ENCODE data around the gene BCL2L1.

Gene BCL2L1

DNA sequence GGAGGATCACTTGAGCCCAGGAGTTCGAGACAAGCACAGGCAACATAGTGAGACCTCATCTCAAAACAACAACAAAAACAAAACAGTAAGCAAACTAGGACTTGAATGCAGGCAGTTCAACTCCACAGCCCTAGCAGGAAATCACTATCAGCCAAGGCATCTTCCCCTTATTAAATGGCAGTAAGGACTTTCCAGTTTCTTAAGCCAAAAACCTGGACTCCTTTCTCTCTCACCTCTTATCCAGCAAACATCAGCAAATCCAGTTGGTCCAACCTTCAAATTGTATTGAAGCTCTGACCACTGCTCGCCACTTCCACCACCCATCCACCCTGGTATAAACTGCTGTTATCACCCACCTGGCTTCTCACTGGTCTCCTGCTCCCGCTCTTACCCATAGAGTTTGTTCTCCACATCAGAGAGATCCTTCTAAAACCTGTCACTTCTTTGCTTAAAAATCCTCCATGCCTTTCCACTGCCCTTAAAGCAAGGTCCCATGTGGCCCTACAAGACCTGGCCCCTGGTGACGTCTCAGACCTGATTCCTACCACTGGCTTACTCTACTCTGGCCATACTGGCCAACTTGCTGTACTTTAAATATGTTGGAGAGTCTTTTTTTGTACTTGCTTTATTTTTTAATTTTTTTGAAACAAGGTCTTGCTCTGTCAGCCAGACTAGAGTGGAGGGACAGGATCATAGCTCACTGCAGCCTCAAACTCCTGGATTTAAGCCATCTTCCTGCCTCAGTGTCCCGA is 27.6 kb downstream of the BCL2L1 start:
- TF ChIP-seq, protein P1, sequence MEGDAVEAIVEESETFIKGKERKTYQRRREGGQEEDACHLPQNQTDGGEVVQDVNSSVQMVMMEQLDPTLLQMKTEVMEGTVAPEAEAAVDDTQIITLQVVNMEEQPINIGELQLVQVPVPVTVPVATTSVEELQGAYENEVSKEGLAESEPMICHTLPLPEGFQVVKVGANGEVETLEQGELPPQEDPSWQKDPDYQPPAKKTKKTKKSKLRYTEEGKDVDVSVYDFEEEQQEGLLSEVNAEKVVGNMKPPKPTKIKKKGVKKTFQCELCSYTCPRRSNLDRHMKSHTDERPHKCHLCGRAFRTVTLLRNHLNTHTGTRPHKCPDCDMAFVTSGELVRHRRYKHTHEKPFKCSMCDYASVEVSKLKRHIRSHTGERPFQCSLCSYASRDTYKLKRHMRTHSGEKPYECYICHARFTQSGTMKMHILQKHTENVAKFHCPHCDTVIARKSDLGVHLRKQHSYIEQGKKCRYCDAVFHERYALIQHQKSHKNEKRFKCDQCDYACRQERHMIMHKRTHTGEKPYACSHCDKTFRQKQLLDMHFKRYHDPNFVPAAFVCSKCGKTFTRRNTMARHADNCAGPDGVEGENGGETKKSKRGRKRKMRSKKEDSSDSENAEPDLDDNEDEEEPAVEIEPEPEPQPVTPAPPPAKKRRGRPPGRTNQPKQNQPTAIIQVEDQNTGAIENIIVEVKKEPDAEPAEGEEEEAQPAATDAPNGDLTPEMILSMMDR (conservative IDR thresholded peaks at IDR 0.05; ENCODE audit: low read depth, low read length) = no peak
- no peak for DNase-seq (ENCODE audit: low read depth)
- no peak overlapping the region for H3K4me3 ChIP-seq (ENCODE audit: low read length)

DNA sequence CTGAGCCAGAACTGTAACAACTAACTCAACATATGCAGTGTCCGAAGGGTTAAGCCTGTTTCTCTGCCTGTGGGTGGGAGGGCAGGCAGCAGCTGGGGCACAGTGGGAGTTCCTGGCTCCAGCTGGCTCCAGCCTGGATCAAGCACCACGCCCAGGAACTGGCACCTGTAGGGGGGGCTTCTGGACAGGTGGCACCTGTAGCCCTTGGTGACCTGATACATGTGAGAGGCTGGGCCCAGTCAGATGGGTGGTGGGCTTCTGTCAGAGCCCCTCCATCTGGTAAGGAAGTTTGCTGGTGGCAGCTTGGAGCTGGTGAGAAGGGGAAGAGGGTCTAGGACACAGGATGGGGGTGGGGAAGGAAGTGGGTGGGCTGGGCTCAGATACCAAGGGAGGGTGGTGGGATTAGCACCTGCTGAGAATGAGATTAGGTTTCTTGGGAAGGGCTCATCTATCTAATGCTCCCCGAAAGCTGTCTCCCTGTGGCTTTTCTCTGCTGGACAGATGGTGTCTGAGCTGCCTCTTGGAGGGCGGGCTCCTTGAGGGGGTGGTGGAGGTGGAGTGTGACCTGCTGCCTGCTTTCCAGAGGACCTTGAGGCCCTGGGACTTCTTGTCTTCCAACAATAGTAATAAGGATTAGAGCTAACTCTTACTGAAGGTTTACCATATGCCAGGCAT is 28.5 kb downstream of the BCL2L1 start:
- no peak for DNase-seq (ENCODE audit: low read depth)
- H3K4me3 ChIP-seq (ENCODE audit: low read length) = no peak overlapping the region
- TF ChIP-seq, protein P1 (conservative IDR thresholded peaks at IDR 0.05; ENCODE audit: low read depth, low read length) = no peak

DNA sequence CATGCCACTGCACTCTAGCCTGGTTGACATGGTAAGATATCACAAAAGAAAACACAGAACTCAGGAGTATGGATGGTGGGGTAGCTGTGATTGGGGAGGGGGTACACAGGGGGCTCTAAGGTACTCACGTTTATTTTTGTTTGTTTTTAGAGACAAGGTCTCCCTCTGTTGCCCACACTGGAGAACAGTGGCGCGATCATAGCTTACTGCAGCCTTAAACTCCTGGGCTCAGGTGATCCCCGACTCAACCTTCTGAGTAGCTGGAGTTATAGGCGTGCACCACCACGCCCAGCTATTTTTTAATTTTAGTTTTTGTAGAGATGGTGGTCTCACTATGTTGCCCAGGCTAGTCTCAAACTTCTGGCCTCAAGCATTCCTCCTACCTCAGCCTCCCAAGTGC is 29.3 kb downstream of the BCL2L1 start:
- no peak for DNase-seq (ENCODE audit: low read depth)
- TF ChIP-seq, protein P1 (conservative IDR thresholded peaks at IDR 0.05; ENCODE audit: low read depth, low read length) = no peak
- no peak overlapping the region for H3K4me3 ChIP-seq (ENCODE audit: low read length)

DNA sequence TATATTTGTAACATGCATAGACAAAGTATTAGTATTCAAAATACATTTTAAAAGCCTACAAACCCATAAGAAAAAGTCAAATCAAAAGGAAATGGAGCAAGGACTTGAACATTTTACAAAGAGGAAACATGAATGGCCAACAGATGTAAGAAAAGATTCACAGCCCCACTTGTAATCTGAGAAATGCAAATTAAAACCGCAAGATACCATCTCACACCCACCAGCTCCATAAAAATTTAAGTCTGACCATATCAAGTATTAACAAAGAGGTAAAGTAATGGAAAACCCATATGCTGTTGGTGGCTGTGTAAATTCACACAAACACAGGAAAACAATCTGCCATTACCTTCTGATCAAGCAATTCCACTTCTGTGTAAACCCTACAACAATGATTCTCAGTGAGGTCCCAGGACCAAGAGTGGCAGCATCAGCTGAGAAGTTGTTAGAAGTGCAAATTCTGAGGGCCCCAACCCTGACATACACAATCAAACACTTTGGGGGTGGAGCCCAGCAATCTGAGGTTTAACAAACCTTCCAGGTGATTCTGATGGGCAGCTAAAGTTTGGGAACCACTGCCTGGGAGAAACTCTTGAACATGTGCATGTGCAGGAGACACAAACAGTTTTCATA is 30.9 kb downstream of the BCL2L1 start:
- no peak for DNase-seq (ENCODE audit: low read depth)
- TF ChIP-seq, protein P1 (conservative IDR thresholded peaks at IDR 0.05; ENCODE audit: low read depth, low read length) = no peak
- no peak overlapping the region for H3K4me3 ChIP-seq (ENCODE audit: low read length)

DNA sequence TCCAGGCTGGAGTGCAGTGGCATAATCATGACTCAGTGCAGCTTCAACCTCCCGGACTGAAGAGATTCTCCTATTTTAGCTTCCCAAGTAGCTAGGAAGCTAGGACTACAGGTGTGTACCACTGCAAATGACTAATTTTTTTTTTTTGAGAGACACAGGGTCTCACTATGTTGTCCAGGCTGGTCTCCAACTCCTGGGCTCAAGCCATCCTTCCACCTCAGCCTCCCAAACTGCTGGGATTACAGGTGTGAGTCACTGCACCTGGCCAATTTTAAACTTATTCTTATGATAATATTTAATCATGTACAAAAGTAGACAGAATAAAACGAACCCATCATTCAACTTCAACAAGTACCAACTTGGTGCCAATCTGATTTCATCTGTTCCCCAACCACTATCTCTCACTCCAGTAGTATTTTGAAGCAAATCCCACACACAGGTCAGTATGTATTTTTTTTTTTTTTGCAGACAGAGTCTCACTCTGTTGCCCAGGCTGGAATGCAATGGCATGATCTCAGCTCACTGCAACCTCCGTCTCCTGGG is 32.5 kb downstream of the BCL2L1 start:
- H3K4me3 ChIP-seq (ENCODE audit: low read length) = no peak overlapping the region
- TF ChIP-seq, protein P1 (conservative IDR thresholded peaks at IDR 0.05; ENCODE audit: low read depth, low read length) = no peak
- no peak for DNase-seq (ENCODE audit: low read depth)

DNA sequence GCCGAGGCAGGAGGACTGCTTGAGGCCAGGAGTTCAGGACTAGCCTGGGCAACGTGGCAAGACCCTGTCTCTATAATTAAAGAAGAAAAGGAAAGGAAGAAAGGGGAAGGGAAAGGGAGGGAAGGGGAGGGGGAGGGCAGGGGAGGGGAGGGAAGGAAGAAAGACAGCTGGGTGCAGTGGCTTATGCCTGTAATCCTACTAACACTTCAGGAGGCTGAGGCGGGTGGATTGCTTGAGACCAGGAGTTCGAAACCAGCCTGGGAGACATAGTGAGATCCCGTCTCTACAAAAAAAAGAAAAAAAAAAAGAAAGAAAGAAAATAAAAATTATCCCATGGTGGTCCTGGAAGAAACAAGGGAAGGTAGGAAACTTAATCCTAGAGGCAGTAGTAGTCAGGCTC is 33.5 kb downstream of the BCL2L1 start:
- TF ChIP-seq, protein P1 (conservative IDR thresholded peaks at IDR 0.05; ENCODE audit: low read depth, low read length) = no peak
- H3K4me3 ChIP-seq (ENCODE audit: low read length) = no peak overlapping the region
- DNase-seq (ENCODE audit: low read depth) = no peak

Data from retinal pigment epithelial cell (primary cell).